GM21423 (cell line): ENCODE data around the gene FAU.

ENCODE experiments used
- ATAC-seq: cut with Tn5 transposase; IDR thresholded peaks from one replicate; pipeline ENCODE4 v1.9.1; 2021; ENCODE audit warnings: mild to moderate bottlenecking, moderate library complexity; ENCODE audit not compliant: unreplicated experiment

Gene FAU

GRCh38 chr11:65109231-65110198 is 12.4 kb downstream of the FAU start:
- no peak for ATAC-seq

- ATAC-seq: no peak
Observed at GRCh38 chr11:65108469-65109123, 13.3 kb downstream of the FAU start.

GRCh38 chr11:65107751-65108468 is 14.0 kb downstream of the FAU start:
- no peak for ATAC-seq

- no peak for ATAC-seq
Observed at GRCh38 chr11:65107078-65107477, 14.9 kb downstream of the FAU start.

- no peak for ATAC-seq
Observed at GRCh38 chr11:65104628-65105027, 17.3 kb downstream of the FAU start.

- ATAC-seq: no peak
Observed at GRCh38 chr11:65103476-65103875, 18.5 kb downstream of the FAU start.

- no peak for ATAC-seq
Observed at GRCh38 chr11:65102142-65103095, 19.5 kb downstream of the FAU start.

GRCh38 chr11:65100674-65101350 is 21.1 kb downstream of the FAU start:
- no peak for ATAC-seq

GRCh38 chr11:65096926-65097325 is 25.0 kb downstream of the FAU start:
- ATAC-seq: no peak

GRCh38 chr11:65095974-65096806 is 25.7 kb downstream of the FAU start, which contains the start of gene VPS51:
Gene VPS51 (plus strand): TSS chr11:65096214. CDS start chr11:65096251, 37 bp downstream.
- ATAC-seq: peak; percentile 78

GRCh38 chr11:65095427-65095826 is 26.5 kb downstream of the FAU start:
- ATAC-seq: no peak

GRCh38 chr11:65090628-65091027 is 31.3 kb downstream of the FAU start:
- no peak for ATAC-seq

GRCh38 chr11:65089621-65090020 is 32.3 kb downstream of the FAU start:
- ATAC-seq: no peak

GRCh38 chr11:65087827-65088226 is 34.1 kb downstream of the FAU start:
- no peak for ATAC-seq

GRCh38 chr11:65087216-65087615 is 34.7 kb downstream of the FAU start:
- ATAC-seq: no peak

GRCh38 chr11:65086809-65087208 is 35.1 kb downstream of the FAU start:
- ATAC-seq: no peak

- no peak for ATAC-seq
Observed at GRCh38 chr11:65085446-65085845, 36.5 kb downstream of the FAU start.

- no peak for ATAC-seq
Observed at GRCh38 chr11:65084598-65085375, 37.1 kb downstream of the FAU start.
